ES-I3 (cell line): ENCODE measurements around the gene KSR2.
"Not testable (repeated sequence)": the region's sequence is repeated elsewhere in the genome, so short reads cannot be mapped to it uniquely, and the experiment has no call there.

ENCODE experiments used
- H3K36me3 ChIP-seq: 2 replicates; pipeline ENCODE4 v1.6.1; 2013; ENCODE audit warnings: mild to moderate bottlenecking, low read length, control low read depth, moderate library complexity; ENCODE audit not compliant: insufficient read depth
- H3K4me1 ChIP-seq: 2 replicates; pipeline ENCODE4 v1.6.1; 2013; ENCODE audit warnings: mild to moderate bottlenecking, control low read depth, low read length; ENCODE audit not compliant: insufficient read depth
- H3K9ac ChIP-seq: 2 replicates; pipeline ENCODE4 v1.6.1; 2013; ENCODE audit warnings: low read depth, mild to moderate bottlenecking, low read length, moderate library complexity
- H3K9me3 ChIP-seq: 2 replicates; pipeline ENCODE4 v1.6.1; 2013; ENCODE audit warnings: mild to moderate bottlenecking, low read length, moderate library complexity; ENCODE audit not compliant: control insufficient read depth, insufficient read depth

Gene KSR2

DNA sequence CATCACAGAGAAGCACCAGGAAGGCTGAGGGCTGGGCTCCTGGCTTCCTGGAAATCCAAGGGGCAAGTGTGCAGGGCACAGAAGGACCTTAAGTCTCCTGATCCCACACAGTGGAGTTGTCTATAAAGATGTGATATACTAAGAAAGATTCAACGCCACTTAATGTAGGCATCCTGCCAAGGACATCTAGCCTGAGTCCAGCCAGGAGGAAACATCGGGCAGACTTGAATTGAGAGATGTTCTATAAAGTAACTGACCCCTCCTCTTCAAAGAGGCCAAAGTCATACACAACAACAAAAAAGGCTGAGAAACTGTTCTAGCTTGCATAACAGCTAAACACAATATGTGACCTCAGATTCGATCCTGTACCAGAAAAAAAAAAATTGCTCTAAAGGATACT lies 307.9 kb downstream of the KSR2 start:
- no peaks in the 10 kb centered on the region for H3K36me3 ChIP-seq
- no peak overlapping the region for H3K9ac ChIP-seq
- H3K9me3 ChIP-seq: no peaks in the 10 kb centered on the region
- H3K4me1 ChIP-seq: no peaks in the 10 kb centered on the region

DNA sequence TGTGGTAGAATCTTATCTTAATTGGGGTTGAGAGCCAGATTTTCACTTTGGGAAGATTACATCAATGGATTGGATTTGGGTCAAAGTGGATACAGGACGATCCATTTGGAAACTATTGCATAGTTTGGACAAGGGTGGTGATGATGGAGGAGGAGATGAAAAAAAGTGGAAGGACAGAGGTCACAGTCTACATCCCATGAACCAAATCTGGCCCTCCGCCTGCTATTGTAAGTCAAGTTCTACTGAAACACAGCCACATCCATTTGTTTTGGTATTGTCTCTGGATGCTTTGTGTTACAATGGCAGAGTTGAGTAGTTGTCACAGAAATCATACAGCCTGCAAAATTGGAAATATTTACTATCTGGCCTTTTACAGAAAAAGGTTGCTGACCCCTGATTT lies 310.6 kb downstream of the KSR2 start:
- no peaks in the 10 kb centered on the region for H3K36me3 ChIP-seq
- no peak overlapping the region for H3K9ac ChIP-seq
- H3K4me1 ChIP-seq: no peaks in the 10 kb centered on the region
- no peaks in the 10 kb centered on the region for H3K9me3 ChIP-seq

- Histone ChIP-seq H3K9me3 (no peaks in the 10 kb centered on the region), H3K36me3 (no peaks in the 10 kb centered on the region), H3K9ac (no peak overlapping the region), H3K4me1 (no peaks in the 10 kb centered on the region)
These were observed 319.0 kb downstream of the KSR2 start for GRCh38 chr12:117649796-117650195.

DNA sequence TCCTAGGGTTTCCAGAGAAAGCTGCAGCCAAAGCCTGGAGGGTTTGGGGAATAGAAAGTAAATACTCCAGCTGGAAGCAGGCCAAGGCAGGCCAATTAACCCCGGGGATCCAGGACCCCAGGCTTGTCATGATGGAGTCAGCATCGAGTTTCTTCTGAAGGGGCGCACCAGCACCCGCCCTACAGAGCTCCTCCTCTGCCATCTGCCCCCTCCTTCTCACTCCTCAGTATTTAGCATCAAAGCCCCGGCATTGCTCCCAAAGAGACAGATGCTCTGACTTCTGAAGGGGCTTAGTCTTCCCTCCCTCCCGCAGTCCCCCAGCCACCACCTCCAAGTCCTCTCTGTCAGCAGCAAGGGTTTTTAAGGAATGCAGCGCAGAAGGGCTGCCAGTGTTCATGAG lies 322.3 kb downstream of the KSR2 start:
- H3K36me3 ChIP-seq: no peaks in the 10 kb centered on the region
- H3K9ac ChIP-seq: no peak overlapping the region
- no peaks in the 10 kb centered on the region for H3K4me1 ChIP-seq
- no peaks in the 10 kb centered on the region for H3K9me3 ChIP-seq

DNA sequence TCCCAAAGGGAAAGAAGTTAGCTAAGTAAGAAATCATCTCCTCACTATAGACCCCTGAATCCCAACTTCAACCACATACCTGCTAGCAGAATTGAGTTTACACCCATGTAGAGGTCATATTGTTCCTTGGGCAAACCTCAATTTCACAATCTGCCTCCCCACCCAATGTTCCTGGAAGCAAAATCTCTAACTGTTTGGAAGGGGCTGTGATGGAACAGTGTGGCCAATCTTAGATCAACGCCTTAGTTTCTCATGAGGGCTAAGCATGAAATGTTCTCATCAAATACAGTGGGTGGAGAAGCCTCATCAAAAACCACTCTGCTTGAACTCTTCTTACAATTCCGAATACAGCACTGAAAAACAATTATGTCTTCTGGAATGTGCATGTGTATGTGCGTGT lies 323.3 kb downstream of the KSR2 start:
- H3K9ac ChIP-seq: no peak overlapping the region
- no peaks in the 10 kb centered on the region for H3K36me3 ChIP-seq
- no peaks in the 10 kb centered on the region for H3K4me1 ChIP-seq
- H3K9me3 ChIP-seq: no peaks in the 10 kb centered on the region

DNA sequence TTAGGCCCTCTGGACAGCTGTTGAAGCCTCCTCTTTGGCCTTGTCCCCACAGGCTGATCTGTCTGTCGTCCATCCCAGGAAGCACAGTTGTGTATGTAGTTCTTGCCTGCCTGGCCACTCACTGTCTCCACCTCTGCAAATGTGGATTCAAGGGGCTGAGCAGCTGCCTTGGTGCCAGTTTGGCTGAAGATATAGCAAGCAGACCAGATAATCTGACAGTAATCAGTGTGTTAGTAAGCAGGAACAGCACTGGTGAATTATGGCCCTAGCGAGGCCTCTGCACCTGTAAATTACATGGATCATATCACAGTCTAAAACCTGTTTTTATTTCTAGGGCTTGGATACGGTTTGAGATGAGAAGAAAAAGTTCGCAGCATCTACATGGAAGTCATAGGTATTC lies 324.8 kb downstream of the KSR2 start:
- H3K9me3 ChIP-seq: no peaks in the 10 kb centered on the region
- no peaks in the 10 kb centered on the region for H3K36me3 ChIP-seq
- H3K9ac ChIP-seq: no peak overlapping the region
- no peaks in the 10 kb centered on the region for H3K4me1 ChIP-seq

- Histone ChIP-seq H3K9me3 (no peaks in the 10 kb centered on the region), H3K4me1 (no peaks in the 10 kb centered on the region), H3K9ac (no peak overlapping the region), H3K36me3 (no peaks in the 10 kb centered on the region)
These were observed 326.9 kb downstream of the KSR2 start for GRCh38 chr12:117641885-117642284.

- H3K36me3 ChIP-seq: no peaks in the 10 kb centered on the region
- no peak overlapping the region for H3K9ac ChIP-seq
- H3K4me1 ChIP-seq: no peaks in the 10 kb centered on the region
- H3K9me3 ChIP-seq: no peaks in the 10 kb centered on the region
These were observed 328.3 kb downstream of the KSR2 start for GRCh38 chr12:117640511-117640910.

DNA sequence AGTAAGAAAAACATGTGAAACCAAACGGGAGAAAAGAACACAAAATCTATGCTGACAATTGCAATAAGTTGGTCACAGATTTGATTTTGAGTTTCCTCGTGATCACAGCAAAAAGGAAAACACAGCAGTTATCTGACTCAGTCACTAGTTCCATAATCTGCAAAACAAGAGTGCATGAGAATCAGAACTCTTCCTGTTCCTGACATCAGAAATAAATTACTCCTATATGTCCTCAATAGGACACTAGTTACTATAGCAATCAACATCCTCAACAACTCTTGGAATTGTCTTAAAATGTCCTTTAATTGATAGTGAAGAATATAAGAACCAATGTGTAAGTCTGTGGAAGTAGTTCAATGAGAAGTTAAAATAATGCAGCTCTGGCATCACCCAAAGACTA lies 339.3 kb downstream of the KSR2 start:
- Histone ChIP-seq H3K4me1 (no peaks in the 10 kb centered on the region), H3K9me3 (no peaks in the 10 kb centered on the region), H3K36me3 (no peaks in the 10 kb centered on the region), H3K9ac (no peak overlapping the region)

GRCh38 chr12:117628711-117629110 lies 340.1 kb downstream of the KSR2 start:
- H3K4me1 ChIP-seq, H3K36me3 ChIP-seq, H3K9me3 ChIP-seq: not testable (repeated sequence)
- peak overlapping the region; percentile 59; the same call in 1 of the 2 replicates for H3K9ac ChIP-seq

- no peaks in the 10 kb centered on the region for H3K36me3 ChIP-seq
- no peaks in the 10 kb centered on the region for H3K9me3 ChIP-seq
- H3K9ac ChIP-seq: no peak overlapping the region
- no peaks in the 10 kb centered on the region for H3K4me1 ChIP-seq
These were observed 346.0 kb downstream of the KSR2 start for GRCh38 chr12:117622741-117623140.

DNA sequence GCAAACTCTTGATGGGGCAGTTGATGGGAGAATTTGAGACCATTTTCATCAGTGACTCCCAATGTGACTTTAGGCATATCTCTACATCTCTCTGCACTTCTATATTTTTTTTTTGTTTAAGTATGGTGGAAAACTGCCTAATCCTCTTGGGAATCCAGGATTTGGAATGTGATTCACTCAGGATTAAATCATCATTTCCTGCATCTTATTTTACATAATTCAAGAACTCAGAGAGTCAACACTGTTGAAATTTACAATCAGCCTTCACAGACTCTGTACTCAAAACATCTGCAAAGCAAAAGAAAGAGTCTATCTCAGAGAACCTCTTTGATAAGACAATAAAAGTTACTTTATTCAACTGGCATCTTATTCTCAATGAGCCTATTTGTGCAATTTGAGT lies 346.7 kb downstream of the KSR2 start:
- Histone ChIP-seq H3K4me1 (no peaks in the 10 kb centered on the region), H3K9me3 (no peaks in the 10 kb centered on the region), H3K9ac (no peak overlapping the region), H3K36me3 (no peaks in the 10 kb centered on the region)

DNA sequence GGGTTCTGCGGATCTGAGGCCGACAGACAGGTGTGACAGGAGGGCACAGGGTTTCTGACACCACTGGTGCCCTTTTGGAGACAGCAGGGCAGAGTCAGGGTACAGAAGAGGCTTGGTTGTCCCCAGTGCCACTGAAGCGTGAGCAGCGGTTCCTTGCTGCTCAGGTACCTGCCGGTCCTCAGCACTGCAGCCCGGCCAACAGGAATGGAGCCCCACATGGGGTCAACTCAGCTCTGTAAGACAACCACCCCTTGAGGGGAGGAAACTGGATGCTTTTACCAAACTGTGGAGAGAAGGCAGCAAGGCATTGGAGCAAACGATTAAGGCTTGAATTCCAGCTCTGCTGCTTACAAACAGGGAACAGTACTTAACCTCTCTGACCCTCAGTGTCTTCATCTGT lies 361.0 kb downstream of the KSR2 start:
- Histone ChIP-seq H3K36me3 (no peaks in the 10 kb centered on the region), H3K4me1 (peaks cover 3% of the 10 kb centered on the region; the same call in 1 of the 2 replicates), H3K9ac (no peak overlapping the region)

DNA sequence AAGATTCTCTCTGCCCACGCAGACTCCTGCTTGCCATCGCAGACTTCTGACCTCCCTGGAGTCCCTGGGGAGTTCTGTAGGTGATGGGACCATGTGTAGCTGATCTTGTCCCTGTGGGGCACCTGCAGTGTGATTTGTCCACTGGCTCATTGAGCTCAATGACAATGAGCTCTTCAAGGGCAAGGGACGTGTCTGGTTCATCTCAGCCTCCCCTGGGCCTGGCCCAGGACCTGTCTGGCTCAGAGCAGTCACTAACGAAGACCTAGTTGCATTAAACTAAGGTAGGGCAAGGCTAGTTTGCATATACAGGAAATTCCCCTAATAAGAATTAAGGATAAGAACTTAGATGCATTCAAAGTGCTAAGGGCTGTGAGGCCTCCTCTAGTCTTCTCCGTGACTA lies 361.8 kb downstream of the KSR2 start:
- H3K36me3 ChIP-seq: no peaks in the 10 kb centered on the region
- no peak overlapping the region for H3K9ac ChIP-seq
- peaks cover 3% of the 10 kb centered on the region; the same call in 1 of the 2 replicates for H3K4me1 ChIP-seq

More for the DNA sequence above, 361.0 kb downstream of the KSR2 start:
- no peaks in the 10 kb centered on the region; the same call in 1 of the 2 replicates for H3K9me3 ChIP-seq

DNA sequence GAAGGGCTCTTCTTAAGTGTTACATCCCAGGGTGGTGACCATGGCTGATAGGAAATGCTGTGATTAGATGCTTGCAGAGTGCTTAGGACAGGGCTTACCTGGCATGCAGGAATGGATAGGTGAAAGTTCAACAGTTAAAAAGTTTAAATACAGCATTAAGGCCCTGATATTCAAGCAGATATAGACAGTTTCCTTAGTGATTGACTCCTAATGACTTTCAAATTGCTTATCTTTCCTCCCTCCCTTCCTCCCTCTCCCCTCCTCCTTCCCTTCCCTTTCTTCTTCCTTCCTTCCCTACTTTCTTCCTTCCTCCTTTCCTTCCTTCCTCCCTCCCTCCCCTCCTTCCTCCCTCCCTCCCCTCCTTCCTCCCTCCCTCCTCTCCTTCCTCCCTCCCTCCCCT lies 362.8 kb downstream of the KSR2 start:
- peaks cover 3% of the 10 kb centered on the region; the same call in 1 of the 2 replicates for H3K4me1 ChIP-seq
- H3K9me3 ChIP-seq: no peaks in the 10 kb centered on the region; the same call in 1 of the 2 replicates
- no peak overlapping the region for H3K9ac ChIP-seq
- H3K36me3 ChIP-seq: no peaks in the 10 kb centered on the region

More for the DNA sequence above, 361.8 kb downstream of the KSR2 start:
- no peaks in the 10 kb centered on the region; the same call in 1 of the 2 replicates for H3K9me3 ChIP-seq
